Fibroblast of lung (primary cell): Measurements from ENCODE around the gene A3GALT2. TPM values are rescaled to one million over a fixed set of nuclear protein-coding genes. Genes with fewer than 3 reads are reported as not detected.
A peak's percentile ranks its signal among the peaks of the same experiment; 100 is the strongest.

ENCODE experiments used
- DNase-seq, 2 donors: peaks; one replicate each; pipeline versions ENCODE4 v3.0.0 to v3.0.0-alpha.2; 2010; ENCODE audit warnings: low read depth in 2 of 2
- H2AFZ ChIP-seq: 2 replicates; pipeline ENCODE4 v1.5.1; 2012; ENCODE audit warnings: low read length, control low read depth, inconsistent platforms
- H3K27ac ChIP-seq: 2 replicates; pipeline ENCODE4 v1.5.1; 2011; ENCODE audit warnings: low read length, control low read depth; ENCODE audit not compliant: insufficient read depth
- H3K27me3 ChIP-seq: 2 replicates; pipeline ENCODE4 v1.5.1; 2011; ENCODE audit warnings: mild to moderate bottlenecking, low read length; ENCODE audit not compliant: control insufficient read depth, insufficient read depth
- H3K36me3 ChIP-seq: 2 replicates; pipeline ENCODE4 v1.5.1; 2011; ENCODE audit warnings: low read length; ENCODE audit not compliant: control insufficient read depth, insufficient read depth
- H3K4me1 ChIP-seq: 2 replicates; pipeline ENCODE4 v1.5.1; 2011; ENCODE audit warnings: low read length; ENCODE audit not compliant: control insufficient read depth, insufficient read depth; ENCODE audit errors: extremely low read depth
- H3K4me2 ChIP-seq: 2 replicates; pipeline ENCODE4 v1.5.1; 2011; ENCODE audit warnings: low read length, control low read depth; ENCODE audit not compliant: insufficient read depth; ENCODE audit errors: extremely low read depth
- H3K4me3 ChIP-seq, 4 experiments: fragments of 200-600 bp in 1 of 4; sonication (generic) in 1 of 4; replicated peaks in 1 of 4; 2 replicates each; pipeline ENCODE4 v1.5.1; 2011 to 2016; ENCODE audit warnings: low read length in 4 of 4, low read depth in 3 of 4, mild to moderate bottlenecking in 3 of 4, control low read depth in 2 of 4, inconsistent platforms in 1 of 4, mixed read lengths in 1 of 4; ENCODE audit not compliant: insufficient read depth in 1 of 4; ENCODE audit errors: control extremely low read depth in 1 of 4
- H3K79me2 ChIP-seq: 2 replicates; pipeline ENCODE4 v1.5.1; 2012; ENCODE audit warnings: mild to moderate bottlenecking, low read length, inconsistent platforms; ENCODE audit not compliant: control insufficient read depth, insufficient read depth
- H3K9ac ChIP-seq: 2 replicates; pipeline ENCODE4 v1.5.1; 2011; ENCODE audit warnings: mild to moderate bottlenecking, low read length, control low read depth; ENCODE audit not compliant: insufficient read depth
- H3K9me3 ChIP-seq: 2 replicates; pipeline ENCODE4 v1.5.1; 2012; ENCODE audit warnings: low read depth, low read length; ENCODE audit not compliant: control insufficient read depth, insufficient read depth
- H4K20me1 ChIP-seq: 2 replicates; pipeline ENCODE4 v1.5.1; 2011; ENCODE audit warnings: low read length; ENCODE audit not compliant: control insufficient read depth, insufficient read depth; ENCODE audit errors: extremely low read depth
- CTCF ChIP-seq, 2 donors: IDR thresholded peaks in 1 of 2; conservative IDR thresholded peaks in 1 of 2; 1 replicate in 1 of 2; 2 replicates in 1 of 2; pipeline ENCODE4 v1.5.1; 2011 to 2012; ENCODE audit warnings: low read length in 2 of 2, control low read depth in 1 of 2, inconsistent platforms in 1 of 2, low read depth in 1 of 2, mild to moderate bottlenecking in 1 of 2
- EZH2 ChIP-seq: IDR thresholded peaks from 2 replicates; pipeline ENCODE4 v1.5.1; 2012; ENCODE audit warnings: low read length, control low read depth, mild to moderate bottlenecking; ENCODE audit errors: missing control alignments
- polyA plus RNA-seq, 2 donors: library from polyadenylated mRNA; depleted of rRNA in 1 of 2; stranded (reverse) in 1 of 2; unstranded in 1 of 2; fragments of >200 nt; gene quantifications; 2 replicates each; pipeline ENCODE4 v1.2.1, GENCODE V29; 2011 to 2012; ENCODE audit warnings: missing spikeins in 1 of 2
- total RNA-seq: library from RNA; depleted of rRNA; stranded (reverse); fragments of >200 nt; gene quantifications from 2 replicates; pipeline ENCODE4 v1.2.1, GENCODE V29; 2014

The A3GALT2 gene
- total and polyA plus RNA-seq, 2 donors (not counting 1 experiment from before 2014, with no cell fraction given): not detected

GRCh38 chr1:33369081-33369480 is 48.2 kb upstream of the A3GALT2 start:
- TF ChIP-seq EZH2 (no peak), CTCF (conservative IDR thresholded peaks at IDR 0.05 in 1 of 2, IDR thresholded peaks at IDR 0.05 in 1 of 2; ENCODE audit: low read depth in 1 of 2, low read length in 2 of 2) (no peak)
- H3K9ac ChIP-seq: no peak overlapping the region
- H3K4me1 ChIP-seq: peaks cover 29% of the 10 kb centered on the region
- H3K27ac ChIP-seq: no peak overlapping the region
- H2AFZ ChIP-seq: no peak overlapping the region
- DNase-seq: no peak
- no peak overlapping the region for H3K4me3 ChIP-seq
- H4K20me1 ChIP-seq: no peaks in the 10 kb centered on the region
- H3K4me2 ChIP-seq: no peak overlapping the region
- no peaks in the 10 kb centered on the region for H3K9me3 ChIP-seq
- H3K79me2 ChIP-seq: no peaks in the 10 kb centered on the region
- no peaks in the 10 kb centered on the region for H3K27me3 ChIP-seq
- peaks cover 16% of the 10 kb centered on the region for H3K36me3 ChIP-seq

- Histone ChIP-seq H3K9me3 (no peaks in the 10 kb centered on the region), H3K4me3 (no peak overlapping the region), H3K9ac (no peak overlapping the region), H3K4me2 (no peak overlapping the region), H3K27ac (no peak overlapping the region), H3K4me1 (peaks cover 29% of the 10 kb centered on the region), H3K27me3 (no peaks in the 10 kb centered on the region), H2AFZ (no peak overlapping the region), H3K36me3 (peaks cover 16% of the 10 kb centered on the region), H3K79me2 (no peaks in the 10 kb centered on the region), H4K20me1 (no peaks in the 10 kb centered on the region)
- DNase-seq: no peak
- TF ChIP-seq EZH2: no peak
- no peak for TF ChIP-seq CTCF (conservative IDR thresholded peaks at IDR 0.05 in 1 of 2, IDR thresholded peaks at IDR 0.05 in 1 of 2; ENCODE audit: low read depth in 1 of 2, low read length in 2 of 2)
These were observed 47.5 kb upstream of the A3GALT2 start for GRCh38 chr1:33368431-33368830.

GRCh38 chr1:33367485-33368405 is 46.8 kb upstream of the A3GALT2 start:
- no peak overlapping the region for H3K27ac ChIP-seq
- H3K9ac ChIP-seq: no peak overlapping the region
- no peak overlapping the region for H3K4me2 ChIP-seq
- no peaks in the 10 kb centered on the region for H3K9me3 ChIP-seq
- H3K36me3 ChIP-seq: peaks cover 16% of the 10 kb centered on the region
- no peaks in the 10 kb centered on the region for H3K27me3 ChIP-seq
- TF ChIP-seq CTCF (conservative IDR thresholded peaks at IDR 0.05 in 1 of 2, IDR thresholded peaks at IDR 0.05 in 1 of 2; ENCODE audit: low read depth in 1 of 2, low read length in 2 of 2) (peak; percentile 95 to 96), EZH2 (no peak)
- no peaks in the 10 kb centered on the region for H3K79me2 ChIP-seq
- no peaks in the 10 kb centered on the region for H4K20me1 ChIP-seq
- H3K4me1 ChIP-seq: peaks cover 29% of the 10 kb centered on the region
- DNase-seq: peak; percentile 59 to 82
- H3K4me3 ChIP-seq: no peak overlapping the region
- no peak overlapping the region for H2AFZ ChIP-seq
